Ectodermal cell (in vitro differentiated cells): ENCODE data around the gene ASB6.
"Not testable (repeated sequence)": the region's sequence is repeated elsewhere in the genome, so short reads cannot be mapped to it uniquely, and the experiment has no call there.

Source experiments
- H3K27ac ChIP-seq: 2 replicates; pipeline ENCODE4 v1.7.0; 2013; ENCODE audit warnings: mild to moderate bottlenecking, low read depth, low read length; ENCODE audit not compliant: insufficient read depth, poor library complexity, severe bottlenecking
- H3K27me3 ChIP-seq: 2 replicates; pipeline ENCODE4 v1.7.0; 2013; ENCODE audit warnings: mild to moderate bottlenecking, low read length; ENCODE audit not compliant: insufficient read depth, control insufficient read depth, poor library complexity, severe bottlenecking
- H3K36me3 ChIP-seq: one replicate; pipeline ENCODE4 v1.7.0; 2013; ENCODE audit warnings: low read length; ENCODE audit not compliant: control insufficient read depth, insufficient read depth
- H3K4me1 ChIP-seq: one replicate; pipeline ENCODE4 v1.7.0; 2013; ENCODE audit warnings: low read length; ENCODE audit not compliant: control insufficient read depth, insufficient read depth
- H3K4me3 ChIP-seq: 2 replicates; pipeline ENCODE4 v1.7.0; 2013; ENCODE audit warnings: low read depth, low read length, control low read depth; ENCODE audit not compliant: insufficient read depth
- H3K9me3 ChIP-seq: 2 replicates; pipeline ENCODE4 v1.7.0; 2013; ENCODE audit warnings: mild to moderate bottlenecking, low read length, moderate library complexity; ENCODE audit not compliant: control insufficient read depth
- WGBS, 2 experiments: methylation state at CpG; one replicate each; pipeline ENCODE4 v1.1.7; 2013; ENCODE audit warnings: missing lambda C conversion rate in 2 of 2; 5-methylcytosine and 5-hydroxymethylcytosine counted together

Gene ASB6

GRCh38 chr9:129597355-129598088 lies 44.4 kb downstream of the ASB6 start:
- peak overlapping the region; percentile 39 for H3K4me3 ChIP-seq
- peaks cover 33% of the 10 kb centered on the region for H3K4me1 ChIP-seq
- no peaks in the 10 kb centered on the region for H3K36me3 ChIP-seq
- peak overlapping the region; percentile 78 for H3K27ac ChIP-seq
- H3K9me3 ChIP-seq, result no peaks in the 10 kb centered on the region
- WGBS, 2 experiments, result 2% methylated on average over 54 to 56 of the region's 57 CpGs
- peaks cover 3% of the 10 kb centered on the region for H3K27me3 ChIP-seq

GRCh38 chr9:129596541-129597331 lies 45.2 kb downstream of the ASB6 start:
- Histone ChIP-seq H3K4me1 (peaks cover 37% of the 10 kb centered on the region), H3K27me3 (peaks cover 3% of the 10 kb centered on the region), H3K4me3 (peak overlapping the region; percentile 39), H3K27ac (peak overlapping the region; percentile 76), H3K36me3 (no peaks in the 10 kb centered on the region), H3K9me3 (no peaks in the 10 kb centered on the region)
- 2 to 4% methylated on average over 32 of the region's 33 CpGs for WGBS, 2 experiments

GRCh38 chr9:129595903-129596540 lies 45.9 kb downstream of the ASB6 start:
- H3K36me3 ChIP-seq, result no peaks in the 10 kb centered on the region
- H3K27me3 ChIP-seq, result peaks cover 3% of the 10 kb centered on the region
- no peak overlapping the region for H3K4me3 ChIP-seq
- H3K9me3 ChIP-seq, result no peaks in the 10 kb centered on the region
- peaks cover 40% of the 10 kb centered on the region for H3K4me1 ChIP-seq
- H3K27ac ChIP-seq, result peak overlapping the region; percentile 76
- WGBS, 2 experiments, result 86 to 90% methylated on average over 6 of the region's 6 CpGs

- Histone ChIP-seq H3K4me3 (no peak overlapping the region), H3K27me3 (peaks cover 3% of the 10 kb centered on the region), H3K36me3 (no peaks in the 10 kb centered on the region), H3K27ac (no peak overlapping the region), H3K9me3 (no peaks in the 10 kb centered on the region), H3K4me1 (peaks cover 45% of the 10 kb centered on the region)
- 72 to 82% methylated on average over 4 to 5 of the region's 5 CpGs for WGBS, 2 experiments
These were observed 46.6 kb downstream of the ASB6 start for GRCh38 chr9:129595311-129595741.

- Histone ChIP-seq H3K27me3 (peaks cover 3% of the 10 kb centered on the region), H3K9me3 (no peaks in the 10 kb centered on the region), H3K4me1 (peaks cover 48% of the 10 kb centered on the region), H3K36me3 (no peaks in the 10 kb centered on the region), H3K27ac (no peak overlapping the region), H3K4me3 (no peak overlapping the region)
- 89 to 94% methylated on average over 7 of the region's 7 CpGs for WGBS, 2 experiments
These were observed 47.3 kb downstream of the ASB6 start for GRCh38 chr9:129594632-129595031.

- H3K9me3 ChIP-seq, H3K36me3 ChIP-seq, H3K27me3 ChIP-seq, H3K27ac ChIP-seq, H3K4me3 ChIP-seq: not testable (repeated sequence)
- WGBS, 2 experiments, result 85 to 88% methylated on average over 10 of the region's 10 CpGs
- peaks cover 51% of the 10 kb centered on the region for H3K4me1 ChIP-seq
These were observed 49.2 kb downstream of the ASB6 start for GRCh38 chr9:129592790-129593189.

- H3K9me3 ChIP-seq, result no peaks in the 10 kb centered on the region
- no peaks in the 10 kb centered on the region for H3K36me3 ChIP-seq
- peaks cover 47% of the 10 kb centered on the region for H3K4me1 ChIP-seq
- H3K27me3 ChIP-seq, result peaks cover 3% of the 10 kb centered on the region
- WGBS, 2 experiments, result 42 to 43% methylated on average over 5 of the region's 5 CpGs
- no peak overlapping the region for H3K27ac ChIP-seq
- no peak overlapping the region for H3K4me3 ChIP-seq
These were observed 50.0 kb downstream of the ASB6 start for GRCh38 chr9:129591916-129592315.

- peaks cover 3% of the 10 kb centered on the region for H3K27me3 ChIP-seq
- H3K27ac ChIP-seq, result peak overlapping the region; percentile 38
- no peak overlapping the region for H3K4me3 ChIP-seq
- H3K4me1 ChIP-seq, result peaks cover 39% of the 10 kb centered on the region
- H3K36me3 ChIP-seq, result no peaks in the 10 kb centered on the region
- no peaks in the 10 kb centered on the region for H3K9me3 ChIP-seq
- 49 to 61% methylated on average over 6 of the region's 6 CpGs for WGBS, 2 experiments
These were observed 51.5 kb downstream of the ASB6 start for GRCh38 chr9:129590466-129590865.

- Histone ChIP-seq H3K4me3 (no peak overlapping the region), H3K4me1 (peaks cover 28% of the 10 kb centered on the region), H3K27me3 (no peaks in the 10 kb centered on the region), H3K27ac (no peak overlapping the region), H3K36me3 (no peaks in the 10 kb centered on the region), H3K9me3 (no peaks in the 10 kb centered on the region)
- WGBS, 2 experiments, result 85 to 87% methylated on average over 23 of the region's 23 CpGs
These were observed 54.3 kb downstream of the ASB6 start for GRCh38 chr9:129587487-129588262.
